Hepatocyte (in vitro differentiated cells): ENCODE measurements around the gene BPIFB6.

Experiments
- EZH2 ChIP-seq: fragments of 200-600 bp; sonication (generic); IDR thresholded peaks from 2 replicates; pipeline ENCODE4 v1.6.1; 2016; ENCODE audit warnings: antibody characterized with exemption, mild to moderate bottlenecking, borderline replicate concordance
- TF ChIP-seq, protein P1 (sequence below): fragments of 200-600 bp; sonication (generic); IDR thresholded peaks from 2 replicates; pipeline ENCODE4 v1.5.1; 2016; ENCODE audit warnings: antibody characterized with exemption, mild to moderate bottlenecking; ENCODE audit not compliant: poor library complexity

DNA sequence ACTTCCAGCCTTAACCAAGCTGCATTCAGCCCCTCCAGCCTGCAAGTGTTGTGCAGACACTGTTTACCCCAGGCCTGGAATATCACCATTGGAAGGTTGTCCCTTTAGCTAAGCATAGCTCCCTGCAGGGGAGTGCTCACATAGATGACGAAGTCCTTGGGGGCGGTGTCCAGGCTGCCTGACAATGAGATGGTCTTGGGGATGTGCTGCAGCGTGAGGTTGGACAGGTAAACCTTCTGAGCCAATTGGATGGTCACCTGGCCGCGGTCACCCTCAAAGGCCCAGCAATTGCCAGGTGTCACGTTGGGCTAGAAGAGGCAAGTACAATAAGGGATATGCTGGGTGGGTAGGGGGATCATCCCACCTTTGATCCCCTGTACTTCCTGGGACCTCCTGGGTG, 45.9 kb upstream of the BPIFB6 start:
- TF ChIP-seq, protein P1, sequence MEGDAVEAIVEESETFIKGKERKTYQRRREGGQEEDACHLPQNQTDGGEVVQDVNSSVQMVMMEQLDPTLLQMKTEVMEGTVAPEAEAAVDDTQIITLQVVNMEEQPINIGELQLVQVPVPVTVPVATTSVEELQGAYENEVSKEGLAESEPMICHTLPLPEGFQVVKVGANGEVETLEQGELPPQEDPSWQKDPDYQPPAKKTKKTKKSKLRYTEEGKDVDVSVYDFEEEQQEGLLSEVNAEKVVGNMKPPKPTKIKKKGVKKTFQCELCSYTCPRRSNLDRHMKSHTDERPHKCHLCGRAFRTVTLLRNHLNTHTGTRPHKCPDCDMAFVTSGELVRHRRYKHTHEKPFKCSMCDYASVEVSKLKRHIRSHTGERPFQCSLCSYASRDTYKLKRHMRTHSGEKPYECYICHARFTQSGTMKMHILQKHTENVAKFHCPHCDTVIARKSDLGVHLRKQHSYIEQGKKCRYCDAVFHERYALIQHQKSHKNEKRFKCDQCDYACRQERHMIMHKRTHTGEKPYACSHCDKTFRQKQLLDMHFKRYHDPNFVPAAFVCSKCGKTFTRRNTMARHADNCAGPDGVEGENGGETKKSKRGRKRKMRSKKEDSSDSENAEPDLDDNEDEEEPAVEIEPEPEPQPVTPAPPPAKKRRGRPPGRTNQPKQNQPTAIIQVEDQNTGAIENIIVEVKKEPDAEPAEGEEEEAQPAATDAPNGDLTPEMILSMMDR = no peak
- TF ChIP-seq EZH2 = no peak
